ENCODE data around the gene FAM221A.

DNA sequence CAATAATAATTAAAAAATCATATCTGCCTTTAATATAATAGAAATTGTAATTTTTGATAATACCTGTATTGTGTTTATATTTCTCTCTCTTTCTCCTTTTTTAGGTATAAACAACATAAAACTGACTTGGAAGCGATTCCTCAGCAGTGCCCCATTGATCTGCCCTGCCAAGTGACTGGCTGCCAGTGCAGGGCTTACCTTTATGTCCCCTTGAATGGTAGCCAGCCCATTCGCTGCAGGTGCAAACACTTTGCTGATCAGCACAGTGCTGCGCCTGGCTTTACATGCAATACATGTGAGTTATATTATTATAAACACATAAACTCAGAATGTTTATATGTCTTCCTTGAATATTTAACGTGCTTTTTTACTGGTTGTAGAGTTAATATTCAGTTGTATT, 9.2 kb downstream of the FAM221A start:
- TF ChIP-seq, protein P1, sequence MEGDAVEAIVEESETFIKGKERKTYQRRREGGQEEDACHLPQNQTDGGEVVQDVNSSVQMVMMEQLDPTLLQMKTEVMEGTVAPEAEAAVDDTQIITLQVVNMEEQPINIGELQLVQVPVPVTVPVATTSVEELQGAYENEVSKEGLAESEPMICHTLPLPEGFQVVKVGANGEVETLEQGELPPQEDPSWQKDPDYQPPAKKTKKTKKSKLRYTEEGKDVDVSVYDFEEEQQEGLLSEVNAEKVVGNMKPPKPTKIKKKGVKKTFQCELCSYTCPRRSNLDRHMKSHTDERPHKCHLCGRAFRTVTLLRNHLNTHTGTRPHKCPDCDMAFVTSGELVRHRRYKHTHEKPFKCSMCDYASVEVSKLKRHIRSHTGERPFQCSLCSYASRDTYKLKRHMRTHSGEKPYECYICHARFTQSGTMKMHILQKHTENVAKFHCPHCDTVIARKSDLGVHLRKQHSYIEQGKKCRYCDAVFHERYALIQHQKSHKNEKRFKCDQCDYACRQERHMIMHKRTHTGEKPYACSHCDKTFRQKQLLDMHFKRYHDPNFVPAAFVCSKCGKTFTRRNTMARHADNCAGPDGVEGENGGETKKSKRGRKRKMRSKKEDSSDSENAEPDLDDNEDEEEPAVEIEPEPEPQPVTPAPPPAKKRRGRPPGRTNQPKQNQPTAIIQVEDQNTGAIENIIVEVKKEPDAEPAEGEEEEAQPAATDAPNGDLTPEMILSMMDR (IDR thresholded peaks at IDR 0.05 in 4 of 5, conservative IDR thresholded peaks at IDR 0.05 in 1 of 5): no peak
- no peak for TF ChIP-seq POLR2A (IDR thresholded peaks at IDR 0.05)

Measured in gastrocnemius medialis (tissue), 4 donors.